ENCODE data around the gene NOL12. TPM values are rescaled to one million over a fixed set of nuclear protein-coding genes. Genes with fewer than 3 reads are reported as not detected.

The NOL12 gene
- total RNA-seq, 1 experiment from 2014 or later = 32.9 TPM

- ChIA-PET POLR2A (ENCODE audit: unreplicated experiment) (no interaction called here), CTCF (interaction anchor here (1.4 to 2.0 kb wide), 2 partner anchors 19 to 37 kb away, joined by 6 to 15 read pairs; no protein-coding TSS in a partner anchor)
- ATAC-seq = no peak
- Histone ChIP-seq H3K9me3 (ENCODE audit: low read length) (no peaks in the 10 kb centered on the region), H3K27me3 (ENCODE audit: low read length) (no peaks in the 10 kb centered on the region), H3K9ac (ENCODE audit: low read length) (no peak overlapping the region), H3K79me2 (ENCODE audit: low read length) (peaks cover 25% of the 10 kb centered on the region), H4K20me1 (ENCODE audit: low read length) (peaks cover 6% of the 10 kb centered on the region; the same call in 1 of the 2 replicates), H3K4me2 (ENCODE audit: low read length) (no peak overlapping the region), H3K4me1 (ENCODE audit: insufficient read depth, low read length) (peaks cover 12% of the 10 kb centered on the region), H3K36me3 (ENCODE audit: low read depth, low read length) (peaks cover 5% of the 10 kb centered on the region; the same call in 1 of the 2 replicates), H3K4me3 (ENCODE audit: low read length) (no peak overlapping the region), H3K27ac (ENCODE audit: low read length) (no peak overlapping the region), H2AFZ (ENCODE audit: low read length) (no peak overlapping the region), H3K9me2 (replicated peaks; ENCODE audit: low read length) (no peaks in the 10 kb centered on the region), H3F3A (ENCODE audit: low read length, unreplicated experiment) (peaks cover 3% of the 10 kb centered on the region)
- BruUV-seq (replicated peaks) = no TSS peak
- intact Hi-C loops (cut with micrococcal nuclease) = loop anchor here (2.0 to 10.0 kb wide), 2 partner anchors 38 to 124 kb away; partner anchors contain the start of gene GCAT
- DNase-seq = no peak
- TF ChIP-seq CTCF (conservative IDR thresholded peaks at IDR 0.05; ENCODE audit: low read depth, low read length) (no peak), EZH2 (IDR thresholded peaks at IDR 0.05; ENCODE audit: low read length, unreplicated experiment) (no peak), EZH2phosphoT487 (IDR thresholded peaks at IDR 0.05; ENCODE audit: borderline replicate concordance, low read length) (no peak)
Measured at GRCh38 chr22:37680191-37680851, 5.8 kb upstream of the NOL12 start.

GRCh38 chr22:37681001-37681424 is 5.1 kb upstream of the NOL12 start:
- Histone ChIP-seq H3K79me2 (ENCODE audit: low read length) (peaks cover 19% of the 10 kb centered on the region), H3K4me1 (ENCODE audit: insufficient read depth, low read length) (peaks cover 12% of the 10 kb centered on the region), H3K27ac (ENCODE audit: low read length) (no peak overlapping the region), H3K4me3 (ENCODE audit: low read length) (no peak overlapping the region), H2AFZ (ENCODE audit: low read length) (no peak overlapping the region), H3F3A (ENCODE audit: low read length, unreplicated experiment) (peaks cover 3% of the 10 kb centered on the region), H3K4me2 (ENCODE audit: low read length) (no peak overlapping the region), H3K9me2 (replicated peaks; ENCODE audit: low read length) (no peaks in the 10 kb centered on the region), H3K36me3 (ENCODE audit: low read depth, low read length) (peaks cover 5% of the 10 kb centered on the region; the same call in 1 of the 2 replicates), H3K9me3 (ENCODE audit: low read length) (no peaks in the 10 kb centered on the region), H4K20me1 (ENCODE audit: low read length) (peaks cover 6% of the 10 kb centered on the region; the same call in 1 of the 2 replicates), H3K9ac (ENCODE audit: low read length) (no peak overlapping the region), H3K27me3 (ENCODE audit: low read length) (no peaks in the 10 kb centered on the region)
- no TSS peak for BruUV-seq (replicated peaks)
- CTCF ChIA-PET = interaction anchor here (0.6 to 2.0 kb wide), 3 partner anchors 20 to 38 kb away, joined by 3 to 15 read pairs (median 6); partner anchors contain the start of gene PDXP
- ATAC-seq (peak; percentile 7; the same call in 1 of the 2 replicates), DNase-seq (peak; percentile 7)
- intact Hi-C loops (cut with micrococcal nuclease) = loop anchor here (2.0 to 10.0 kb wide), 2 partner anchors 38 to 124 kb away; partner anchors contain the start of gene GCAT
- POLR2A ChIA-PET (ENCODE audit: unreplicated experiment) = no interaction called here
- TF ChIP-seq EZH2phosphoT487 (IDR thresholded peaks at IDR 0.05; ENCODE audit: borderline replicate concordance, low read length) = no peak
- TF ChIP-seq EZH2 (IDR thresholded peaks at IDR 0.05; ENCODE audit: low read length, unreplicated experiment) = no peak
- TF ChIP-seq CTCF (conservative IDR thresholded peaks at IDR 0.05; ENCODE audit: low read depth, low read length) = no peak

All from PC-3 (cell line).